Muscle of back (tissue), 11 donors: Measurements from ENCODE around the gene FAM118A. TPM values are rescaled to one million over a fixed set of nuclear protein-coding genes. Genes with fewer than 3 reads are reported as not detected.
A peak's percentile ranks its signal among the peaks of the same experiment; 100 is the strongest.
"Not testable (repeated sequence)": the region's sequence is repeated elsewhere in the genome, so short reads cannot be mapped to it uniquely, and the experiment has no call there.

Experiments
- DNase-seq, 3 donors: peaks; one replicate each; pipeline versions ENCODE4 v3.0.0 to v3.0.0-alpha.2; 2013
- polyA plus RNA-seq, 10 donors: library from polyadenylated mRNA; unstranded; fragments of 120-200 nt; gene quantifications; one replicate each; pipeline ENCODE4 v1.2.1, GENCODE V29; 2013; ENCODE audit not compliant: insufficient read length in 10 of 10

FAM118A gene
- polyA plus RNA-seq, 10 donors = 9.2 to 80.0 (median 18.7) TPM

DNA sequence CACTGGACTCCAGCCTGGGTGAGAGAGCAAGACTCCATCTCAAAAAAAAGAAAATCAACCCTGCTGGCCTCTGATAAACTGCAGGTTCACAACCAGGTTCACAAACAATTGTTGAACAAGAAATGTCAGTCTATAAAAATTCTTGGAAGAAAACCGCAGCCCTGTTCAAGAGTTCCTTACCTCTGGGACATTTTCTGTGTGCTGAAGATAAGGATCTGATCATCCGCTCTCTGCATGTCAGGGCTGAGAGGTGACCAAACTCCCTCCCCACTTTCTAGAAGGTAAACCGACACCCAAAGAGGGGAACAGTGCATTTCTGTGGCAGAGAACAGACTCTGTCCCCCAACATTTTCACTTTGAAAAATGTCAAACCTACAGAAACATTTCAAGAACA is 29.1 kb upstream of the FAM118A start:
- DNase-seq = no peak

DNA sequence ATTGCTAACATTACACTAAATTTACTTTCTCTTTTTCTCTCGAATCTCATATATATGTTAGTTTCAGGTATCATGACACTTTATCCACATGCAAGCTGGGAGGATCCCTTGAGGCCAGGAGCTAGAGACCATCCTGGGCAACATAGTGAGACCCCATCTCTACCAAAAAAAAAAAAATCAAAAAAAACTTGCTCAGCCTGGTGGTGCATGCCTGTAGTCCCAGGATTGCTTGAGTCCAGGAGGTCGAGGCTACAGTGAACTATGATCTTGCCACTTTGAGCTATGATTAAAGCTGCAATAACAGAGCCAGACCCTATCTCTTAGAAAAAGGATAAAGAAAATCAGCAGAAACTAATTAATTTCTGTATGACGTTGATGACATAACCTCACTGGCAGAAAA is 28.7 kb upstream of the FAM118A start:
- DNase-seq = no peak

DNA sequence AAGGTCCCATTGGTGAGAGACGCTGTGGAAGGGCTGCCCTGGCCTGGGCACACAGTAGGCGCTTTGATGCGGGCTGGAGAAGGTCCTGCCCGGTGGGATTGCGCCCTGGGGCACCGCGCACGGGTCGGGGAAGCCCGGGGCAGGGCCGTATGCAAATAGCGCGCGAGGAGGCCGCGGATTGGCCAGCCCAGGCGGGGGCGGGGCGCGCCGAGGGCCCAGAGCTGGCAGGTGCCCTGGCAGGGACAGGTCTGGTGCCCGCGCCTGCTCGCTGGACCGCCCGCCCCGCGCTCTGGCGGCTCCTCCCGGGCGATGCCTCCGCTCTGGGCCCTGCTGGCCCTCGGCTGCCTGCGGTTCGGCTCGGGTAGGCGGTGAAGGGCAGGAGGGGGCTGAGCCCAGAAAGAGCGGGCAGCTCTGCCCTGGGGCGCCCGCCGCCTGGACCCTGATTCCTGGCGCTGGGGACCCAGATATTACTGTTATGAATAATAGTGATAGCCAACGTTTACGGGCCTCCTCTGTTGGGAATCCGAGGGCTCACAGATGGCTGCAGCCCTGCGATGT is 24.9 kb upstream of the FAM118A start, which contains the start of gene UPK3A:
Gene UPK3A (plus strand): TSS at position 245 of the 558 bp plus-strand sequence. CDS start 65 bp downstream, at position 310.
- no peak for DNase-seq

DNA sequence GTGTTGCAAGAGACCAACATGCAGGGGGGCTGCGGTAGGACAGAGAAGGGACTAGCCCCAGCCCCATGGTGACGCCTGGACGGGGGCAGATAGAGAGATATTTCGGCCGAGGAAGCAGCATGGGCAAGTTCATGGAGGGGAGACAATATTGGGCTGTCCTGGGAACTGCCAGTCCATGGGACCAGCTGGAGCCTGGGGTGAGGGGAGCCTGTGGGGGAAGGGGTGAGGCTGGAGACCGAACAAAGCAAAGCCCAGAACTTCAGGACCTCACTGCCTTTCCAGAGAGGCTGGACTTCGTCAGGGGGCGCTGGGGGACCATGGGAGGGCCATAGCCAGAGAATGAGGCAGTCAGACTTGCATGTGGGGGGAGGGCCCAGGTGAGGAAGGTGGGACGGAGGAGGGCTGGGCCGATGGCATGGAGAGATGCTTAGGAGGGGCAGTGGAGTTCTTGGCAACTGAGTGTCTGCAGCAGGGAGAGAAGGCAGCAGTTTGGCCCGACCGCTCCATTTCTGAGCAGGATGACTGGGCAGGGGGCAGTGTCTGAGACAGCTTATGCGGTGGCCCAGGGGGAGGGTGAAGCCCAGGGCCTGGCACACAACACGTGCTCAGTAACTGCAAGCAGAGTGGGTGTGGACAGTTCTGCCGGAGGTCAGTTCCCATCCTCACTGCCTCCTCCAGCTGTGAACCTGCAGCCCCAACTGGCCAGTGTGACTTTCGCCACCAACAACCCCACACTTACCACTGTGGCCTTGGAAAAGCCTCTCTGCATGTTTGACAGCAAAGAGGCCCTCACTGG is 24.3 kb upstream of the FAM118A start:
- no peak for DNase-seq

DNA sequence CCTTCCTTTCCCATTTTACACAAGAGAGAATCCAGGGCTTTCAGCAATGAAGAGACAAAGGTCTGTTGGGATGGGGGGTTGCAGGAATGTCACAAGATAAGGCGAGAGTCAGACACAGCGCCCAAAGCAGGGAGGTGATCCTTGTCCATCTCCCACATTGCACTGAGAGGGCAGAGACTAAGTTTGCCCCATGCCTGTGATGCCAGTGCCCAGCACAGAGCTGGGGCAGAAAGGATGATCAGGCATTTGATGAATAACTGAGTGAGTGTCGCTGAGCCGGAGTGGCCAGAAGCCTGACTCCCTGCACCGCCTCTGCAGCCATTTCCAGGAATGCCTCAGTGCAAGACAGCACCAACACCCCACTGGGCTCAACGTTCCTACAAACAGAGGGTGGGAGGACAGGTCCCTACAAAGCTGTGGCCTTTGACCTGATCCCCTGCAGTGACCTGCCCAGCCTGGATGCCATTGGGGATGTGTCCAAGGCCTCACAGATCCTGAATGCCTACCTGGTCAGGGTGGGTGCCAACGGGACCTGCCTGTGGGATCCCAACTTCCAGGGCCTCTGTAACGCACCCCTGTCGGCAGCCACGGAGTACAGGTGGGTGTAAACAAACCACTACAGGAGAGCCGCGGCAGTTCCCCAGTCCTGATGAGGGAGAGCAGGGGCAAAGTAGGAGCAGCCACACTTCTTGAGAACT is 22.7 kb upstream of the FAM118A start:
- DNase-seq = no peak

DNA sequence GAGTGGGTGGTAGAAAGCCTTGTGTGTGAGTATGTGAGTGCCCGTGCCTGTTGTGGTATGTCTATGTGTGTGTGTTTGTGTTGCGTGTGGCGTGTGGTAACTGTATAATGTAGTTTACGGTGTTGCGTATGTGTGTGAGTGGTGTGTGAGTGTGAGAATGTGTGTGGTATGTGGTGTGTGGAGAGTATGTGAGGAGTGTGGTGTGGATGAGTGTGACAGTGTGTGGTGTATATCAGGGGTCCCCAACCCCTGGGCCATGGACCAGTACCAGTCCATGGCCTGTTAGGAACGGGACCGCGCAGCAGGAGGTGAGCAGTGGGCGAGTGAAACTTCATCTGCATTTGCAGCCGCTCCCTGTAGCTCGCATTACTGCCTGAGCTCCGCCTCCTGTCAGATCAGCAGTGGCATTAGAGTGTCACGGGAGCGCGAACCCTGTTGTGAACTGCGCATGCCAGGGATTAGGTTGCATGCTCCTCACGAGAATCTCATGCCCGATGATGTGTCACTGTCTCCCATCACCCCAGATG is 19.3 kb upstream of the FAM118A start:
- DNase-seq = peak in 1 of 3 donors; percentile 60

DNA sequence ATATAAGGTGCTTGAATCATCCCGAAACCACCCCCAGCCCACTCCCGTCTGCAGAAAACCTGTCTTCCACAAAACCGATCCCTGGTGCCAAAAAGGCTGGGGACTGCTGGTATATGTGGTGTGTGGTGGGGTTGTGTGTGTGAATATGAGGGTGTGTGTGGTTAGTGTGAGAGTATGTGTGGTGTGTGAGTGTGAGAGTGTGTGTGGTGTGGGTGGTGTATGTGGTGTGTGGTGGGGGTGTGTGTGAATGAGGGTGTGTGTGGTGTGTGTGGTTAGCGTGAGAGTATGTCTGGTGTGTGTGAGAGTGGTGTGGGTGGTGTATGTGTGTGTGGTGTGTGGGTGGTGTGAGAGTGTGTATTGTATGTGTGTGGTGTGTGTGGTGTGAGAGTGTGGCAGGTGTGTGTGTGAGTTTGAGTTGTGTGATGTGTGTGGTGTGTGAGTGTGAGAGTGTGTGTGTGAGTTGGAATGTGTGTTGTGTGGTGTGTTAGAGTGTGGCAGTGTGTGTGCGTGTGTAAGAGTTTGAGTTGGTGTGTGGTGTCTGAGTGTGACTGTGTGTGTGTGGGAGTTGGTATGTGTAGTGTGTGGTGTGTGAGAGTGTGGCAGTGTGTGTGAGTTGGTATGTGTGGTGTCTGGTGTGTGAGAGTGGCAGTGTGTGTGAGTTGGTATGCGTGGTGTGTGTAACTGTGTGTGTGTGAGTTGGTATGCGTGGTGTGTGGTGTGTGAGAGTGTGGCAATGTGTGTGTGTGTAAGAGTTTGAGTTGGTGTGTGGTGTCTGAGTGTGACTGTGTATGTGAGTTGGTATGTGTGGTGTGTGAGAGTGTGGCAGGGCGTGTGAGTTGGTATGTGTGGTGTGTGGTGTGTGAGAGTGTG is 18.4 kb upstream of the FAM118A start:
- DNase-seq = no peak

DNA sequence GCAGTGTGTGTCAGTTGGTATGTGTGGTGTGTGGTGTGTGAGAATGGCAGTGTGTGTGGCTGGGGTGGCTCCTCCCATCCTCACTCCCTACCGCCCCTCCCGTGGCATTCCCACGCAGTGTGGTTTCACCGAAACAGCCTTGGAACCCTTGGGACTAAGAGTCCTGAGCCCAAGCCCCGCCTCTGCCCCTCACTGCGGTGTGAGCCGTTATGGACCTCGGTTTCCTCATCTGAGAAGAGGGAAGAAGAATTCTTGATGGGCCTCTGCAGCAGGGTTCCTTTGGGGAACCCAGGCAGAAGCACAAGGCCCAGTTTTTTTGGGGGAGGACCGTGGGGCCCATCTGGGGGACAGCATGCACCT is 17.8 kb upstream of the FAM118A start:
- no peak for DNase-seq

DNA sequence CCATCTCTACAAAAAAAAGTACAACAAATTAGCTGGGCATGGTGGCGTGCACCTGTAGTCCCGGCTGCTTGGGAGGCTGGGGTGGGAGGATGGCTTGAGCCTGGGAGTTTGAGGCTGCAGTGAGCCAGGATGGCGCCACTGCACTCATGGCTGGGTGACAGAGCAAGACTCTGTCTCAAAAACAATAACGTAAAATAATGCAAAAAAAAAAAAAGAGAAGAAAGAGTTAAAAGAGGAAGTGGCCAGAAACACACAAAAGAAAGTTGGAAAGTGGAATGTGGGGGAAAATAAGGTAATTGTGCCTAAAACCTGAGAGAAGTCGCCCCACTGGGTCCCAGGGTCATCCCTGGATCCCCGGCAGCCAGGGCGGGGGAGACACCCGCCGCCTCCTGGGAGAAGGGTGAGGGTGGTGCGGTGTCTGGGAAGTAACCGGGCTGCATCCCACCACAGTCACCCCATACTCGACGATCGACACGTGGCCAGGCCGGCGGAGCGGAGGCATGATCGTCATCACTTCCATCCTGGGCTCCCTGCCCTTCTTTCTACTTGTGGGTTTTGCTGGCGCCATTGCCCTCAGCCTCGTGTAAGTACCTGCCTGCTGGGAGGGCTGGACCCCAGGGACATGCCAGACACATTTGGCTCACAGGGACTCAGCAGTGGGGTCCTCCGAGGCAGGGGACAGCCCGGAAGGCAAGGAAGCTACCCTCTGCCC is 16.8 kb upstream of the FAM118A start:
- no peak for DNase-seq

DNA sequence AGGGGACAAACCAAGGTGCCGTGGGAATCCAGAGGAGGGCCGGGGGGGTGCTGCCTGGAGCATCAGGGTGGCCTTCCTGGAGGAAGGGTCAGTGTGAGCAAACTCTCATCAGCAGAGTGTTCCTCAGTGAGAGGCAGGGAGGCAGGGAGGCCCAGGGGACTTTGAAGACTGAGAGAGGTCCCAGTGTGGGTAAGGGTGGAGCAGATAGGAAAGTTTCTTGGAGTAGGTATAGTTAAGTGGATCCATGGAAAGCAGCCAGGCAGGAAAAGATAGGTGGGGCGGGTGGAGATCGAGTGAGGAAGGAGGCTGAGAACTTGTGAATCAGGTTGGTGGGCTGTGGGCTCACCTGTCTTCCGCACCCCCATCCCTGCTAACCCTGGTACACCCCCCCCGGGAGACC is 15.7 kb upstream of the FAM118A start:
- no peak for DNase-seq

DNA sequence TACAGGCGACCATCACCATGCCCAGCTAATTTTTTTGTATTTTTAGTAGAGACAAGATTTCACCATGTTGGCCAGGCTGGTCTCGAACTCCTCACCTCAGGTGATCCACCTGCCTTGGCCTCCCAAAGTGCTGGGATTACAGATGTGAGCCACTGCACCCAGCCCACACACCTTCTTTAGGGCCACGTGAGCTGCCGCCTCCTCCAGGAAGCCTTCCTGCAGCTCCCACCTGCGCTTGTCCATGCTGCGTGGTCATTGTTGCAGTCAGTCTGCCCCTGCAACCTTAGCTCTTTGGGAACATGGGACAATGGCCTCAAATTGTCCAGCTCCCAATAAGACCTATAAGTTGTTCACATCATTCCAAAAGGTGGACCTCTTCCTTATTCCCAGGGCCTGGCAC is 14.7 kb upstream of the FAM118A start:
- not testable (repeated sequence) for DNase-seq

DNA sequence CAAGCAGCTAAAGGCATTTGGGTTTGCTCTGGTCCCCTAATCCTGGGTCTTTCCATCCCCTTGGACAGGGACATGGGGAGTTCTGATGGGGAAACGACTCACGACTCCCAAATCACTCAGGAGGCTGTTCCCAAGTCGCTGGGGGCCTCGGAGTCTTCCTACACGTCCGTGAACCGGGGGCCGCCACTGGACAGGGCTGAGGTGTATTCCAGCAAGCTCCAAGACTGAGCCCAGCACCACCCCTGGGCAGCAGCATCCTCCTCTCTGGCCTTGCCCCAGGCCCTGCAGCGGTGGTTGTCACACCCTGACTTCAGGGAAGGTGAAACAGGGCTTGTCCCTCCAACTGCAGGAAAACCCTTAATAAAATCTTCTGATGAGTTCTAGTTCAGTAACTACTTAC is 14.2 kb upstream of the FAM118A start:
- DNase-seq = no peak

DNA sequence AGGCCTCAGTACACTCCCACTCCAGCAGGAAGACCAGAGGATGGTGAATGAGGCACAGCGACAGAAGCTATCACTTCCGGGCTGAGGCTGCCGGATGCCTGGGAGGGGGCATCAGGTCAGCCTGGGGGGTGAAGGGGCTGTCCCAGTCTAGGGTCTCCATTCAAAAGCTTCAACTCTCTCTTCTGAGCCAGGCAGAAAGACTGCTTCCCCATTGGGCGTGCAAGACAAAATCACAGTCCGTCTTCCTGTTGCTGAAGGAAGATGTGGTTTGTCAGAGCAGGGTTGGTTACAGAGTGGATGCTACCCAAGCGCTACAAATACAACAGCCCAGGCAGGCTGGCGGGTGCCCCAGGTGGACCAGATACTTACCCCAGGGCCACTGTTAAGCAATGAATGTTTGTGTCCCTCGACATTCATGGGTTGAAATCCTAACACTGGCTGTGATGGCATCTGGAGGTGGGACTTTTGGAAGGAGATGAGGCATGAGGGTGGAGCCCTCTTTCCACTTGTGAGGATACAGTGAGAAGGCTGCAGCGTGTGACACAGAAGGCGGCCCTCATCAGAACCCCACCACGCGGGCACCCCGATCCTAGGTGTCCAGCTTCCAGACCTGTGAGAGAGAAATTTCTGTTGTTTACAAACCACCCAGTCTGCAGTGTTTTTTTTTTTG is 13.0 kb upstream of the FAM118A start:
- DNase-seq = no peak

DNA sequence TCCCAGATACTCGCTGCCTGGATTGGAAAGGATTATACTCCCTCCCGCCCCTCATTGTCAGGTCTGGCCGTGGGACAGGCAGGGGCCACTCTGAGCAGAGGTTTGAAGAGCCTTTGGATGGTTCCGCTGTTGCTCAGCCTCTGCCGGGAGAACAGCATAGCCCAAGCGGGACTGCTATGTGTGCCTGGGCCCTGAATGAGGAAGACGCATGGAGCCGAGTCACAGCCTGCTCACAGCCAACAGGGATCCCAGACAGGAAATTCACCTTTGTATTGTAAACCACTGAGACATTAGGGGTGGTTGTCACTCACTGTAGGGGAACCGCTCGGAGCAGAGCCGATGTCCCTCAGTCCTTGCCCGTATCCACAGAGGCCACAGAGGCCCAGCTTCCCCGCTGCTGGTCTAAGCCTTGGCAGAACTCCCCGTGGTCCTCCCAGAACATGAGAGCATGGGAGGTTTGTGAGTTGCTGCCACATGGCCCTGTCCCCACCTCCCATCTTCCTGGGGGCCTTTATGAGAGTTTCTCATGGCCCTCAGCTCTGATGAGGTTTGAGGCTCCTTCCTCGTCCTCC is 10.7 kb upstream of the FAM118A start:
- no peak for DNase-seq

DNA sequence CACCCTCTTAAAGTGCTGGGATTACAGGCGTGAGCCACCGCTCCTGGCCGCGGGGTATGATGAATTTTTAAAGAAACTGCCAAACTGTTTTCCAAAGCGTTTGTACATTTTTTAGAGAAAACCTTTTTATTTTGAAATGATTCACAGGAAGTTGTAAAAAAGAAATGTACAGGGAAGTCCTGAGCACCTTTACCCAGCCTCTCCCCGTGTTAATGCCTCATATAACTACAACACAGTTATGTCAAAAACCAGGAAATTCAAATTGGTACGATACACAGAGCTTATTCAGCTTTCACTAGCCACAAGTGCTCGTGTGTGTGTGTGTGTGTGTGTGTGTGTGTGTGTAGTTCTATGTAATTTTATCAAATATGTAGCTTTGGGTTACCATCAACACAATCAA is 7.0 kb upstream of the FAM118A start:
- no peak for DNase-seq

DNA sequence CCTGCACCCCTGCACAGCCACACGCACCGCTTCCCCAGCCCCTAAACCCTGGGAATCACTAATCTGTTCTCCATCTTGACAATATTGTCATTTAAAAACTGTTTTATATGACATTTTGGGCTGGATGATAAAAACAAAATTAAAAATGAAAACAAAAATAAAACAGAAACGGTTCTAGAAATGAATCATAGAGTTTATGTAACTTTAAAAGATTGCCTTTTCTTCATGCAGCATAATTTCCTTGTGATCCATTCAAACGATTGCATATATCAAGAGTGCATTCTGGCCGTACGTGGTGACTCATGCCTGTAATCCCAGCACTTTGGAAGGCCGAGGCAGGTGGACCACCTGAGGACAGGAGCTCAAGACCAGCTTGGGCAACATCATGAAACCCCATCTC is 6.6 kb upstream of the FAM118A start:
- no peak for DNase-seq

DNA sequence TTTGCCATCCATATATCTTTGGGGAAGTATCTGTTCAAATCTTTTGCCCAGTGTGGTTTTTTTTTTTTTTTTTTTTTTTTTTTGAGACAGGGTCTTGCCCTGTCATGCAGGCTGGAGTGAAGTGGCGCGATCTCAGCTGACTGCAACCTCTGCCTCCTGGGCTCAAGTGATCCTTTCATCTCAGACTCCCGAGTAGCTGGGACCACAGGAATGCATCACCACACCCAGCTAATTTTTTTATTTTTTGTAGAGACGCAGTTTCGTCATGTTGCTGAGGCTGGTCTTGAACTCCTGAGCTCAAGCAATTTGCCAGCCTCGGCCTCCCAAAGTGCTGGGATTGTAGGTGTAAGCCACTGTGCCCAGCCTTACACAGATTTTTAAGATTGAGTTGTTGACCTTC is 4.8 kb upstream of the FAM118A start:
- no peak for DNase-seq

DNA sequence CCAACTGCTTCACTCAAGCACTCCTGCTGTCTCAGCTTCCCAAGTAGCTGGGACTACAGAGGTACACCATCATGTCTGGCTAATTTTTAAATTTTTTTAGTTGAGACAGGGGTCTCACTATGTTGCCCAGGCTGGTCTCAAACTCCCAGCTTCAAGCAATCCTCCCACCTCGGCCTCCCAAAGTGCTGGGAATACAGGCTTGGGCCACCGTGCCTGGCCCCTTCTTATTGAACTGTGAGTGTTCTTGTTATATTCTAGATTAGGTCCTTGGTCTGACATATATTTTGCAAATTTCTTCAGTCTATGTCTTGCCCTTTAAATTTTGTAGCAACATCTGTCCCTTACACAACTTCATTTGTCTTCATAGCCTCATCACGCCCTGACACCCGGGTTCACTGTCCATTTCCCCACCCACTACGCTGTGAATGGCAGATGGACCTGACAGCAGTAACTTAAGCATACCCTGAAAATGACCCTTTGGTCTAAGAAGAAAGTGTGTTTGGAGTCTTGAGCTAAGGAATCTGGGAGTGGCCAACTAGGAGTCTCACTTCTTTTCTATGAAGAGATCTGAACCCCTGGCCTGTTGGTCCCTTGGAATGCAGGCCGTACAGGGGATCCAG is 4.2 kb upstream of the FAM118A start:
- no peak for DNase-seq

DNA sequence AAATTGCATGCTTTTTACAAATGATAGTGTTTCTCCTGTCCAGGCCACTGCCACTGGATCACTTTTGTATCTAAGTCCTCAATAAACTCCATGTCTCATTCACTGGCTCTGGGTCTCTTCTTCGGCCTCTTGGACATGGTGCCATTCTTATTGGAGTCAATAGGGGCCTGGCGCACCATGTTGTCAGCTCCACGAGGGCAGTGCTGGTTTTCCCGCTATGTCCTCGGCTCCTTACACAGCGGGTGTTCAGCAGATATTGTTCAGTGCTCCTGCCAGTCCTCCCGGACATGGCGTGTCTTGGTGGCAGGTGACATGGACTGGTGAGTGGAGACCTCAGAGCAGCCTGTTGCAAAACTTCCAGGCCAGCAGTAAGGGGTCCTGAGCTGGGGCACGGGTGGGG is 3.6 kb upstream of the FAM118A start:
- DNase-seq = no peak
